Adrenal gland (tissue), 12 donors: ENCODE results near the gene RBM33. TPM values are rescaled to one million over a fixed set of nuclear protein-coding genes. Genes with fewer than 3 reads are reported as not detected.

ENCODE experiments used
- DNase-seq, 7 donors: peaks; one replicate each; pipeline ENCODE4 v3.0.0-alpha.2; 2019 to 2020
- H3K27ac ChIP-seq, 5 donors: fragments of 200-600 bp; sonication (generic) in 4 of 5; 1 replicate in 3 of 5; 2 replicates in 2 of 5; pipeline versions ENCODE4 v1.5.1 to v1.8.0; 2016 to 2020; ENCODE audit warnings: mild to moderate bottlenecking in 1 of 5
- H3K27me3 ChIP-seq: fragments of 200-600 bp; 2 replicates; pipeline ENCODE4 v1.8.0; 2021
- H3K36me3 ChIP-seq, 2 donors: fragments of 200-600 bp; replicated peaks in 1 of 2; 1 replicate in 1 of 2; 2 replicates in 1 of 2; pipeline versions ENCODE4 v1.5.1 to v1.8.0; 2018 to 2022
- H3K4me1 ChIP-seq, 2 donors: fragments of 200-600 bp; replicated peaks in 1 of 2; 1 replicate in 1 of 2; 2 replicates in 1 of 2; pipeline versions ENCODE4 v1.5.1 to v1.8.0; 2018 to 2021
- H3K4me3 ChIP-seq, 4 donors: fragments of 200-600 bp; sonication (generic) in 3 of 4; one replicate each; pipeline ENCODE4 v1.5.1; 2016 to 2018
- H3K9me3 ChIP-seq, 3 donors: fragments of 200-600 bp; sonication (generic) in 1 of 3; replicated peaks in 1 of 3; 1 replicate in 2 of 3; 2 replicates in 1 of 3; pipeline versions ENCODE4 v1.5.1 to v1.8.0; 2016 to 2021
- POLR2A ChIP-seq, 2 donors: fragments of 450-650 bp; IDR thresholded peaks; one replicate each; pipeline ENCODE4 v1.6.1; 2017; ENCODE audit warnings: antibody characterized with exemption in 2 of 2, mild to moderate bottlenecking in 2 of 2, moderate library complexity in 1 of 2
- WGBS, 4 donors: extraction: QIAGEN DNeasy Blood & Tissue Kit in 2 of 4; methylation state at CpG; one replicate each; pipeline versions ENCODE4 v1.1.5 to v1.1.7; 2013 to 2017; 5-methylcytosine and 5-hydroxymethylcytosine counted together
- intact Hi-C, 2 donors: fragments of 100-400 bp; cut with DNase I; formaldehyde crosslinking; loops; one replicate each; pipeline versions ENCODE4 v1.14.1 to v1.15.0; 2022 to 2023
- polyA plus RNA-seq, 3 donors: library from polyadenylated mRNA; stranded (reverse); fragments of 200-250 nt in 2 of 3; fragments of 350-450 nt in 1 of 3; fragmentation: Illumina TruSeq in 1 of 3; extraction: RNeasy Lipid Tissue Mini Kit (QIAGEN cat#74804) in 1 of 3; gene quantifications; one replicate each; pipeline ENCODE4 v1.2.3, GENCODE V29; 2013 to 2014
- total RNA-seq, 9 donors: library from RNA; depleted of rRNA in 4 of 9; stranded (reverse); fragments of >200 nt in 4 of 9; fragments of 120-200 nt in 1 of 9; fragmentation: NEBNext Ultra II Directional in 1 of 9; extraction: Animal tissue kit (Norgen Biotek cat#: 25700) in 1 of 9; gene quantifications; one replicate each; pipeline versions ENCODE4 v1.1.0 to v1.2.4, GENCODE V29; 2013 to 2023
- TF ChIP-seq, protein P1 (sequence below), 6 experiments: fragments of 450-650 bp in 4 of 6; fragments of 200-600 bp in 2 of 6; sonication (generic) in 1 of 6; IDR thresholded peaks; 1 replicate in 5 of 6; 2 replicates in 1 of 6; pipeline versions ENCODE4 v1.5.1 to v1.8.0; 2016 to 2021; ENCODE audit warnings: antibody characterized with exemption in 6 of 6, mild to moderate bottlenecking in 2 of 6, moderate library complexity in 1 of 6
- donor health status: healthy with polysubstance abuse.
- donor health status: Bipolar disorder and iron deficiency.
- donor health status: DM: yes; HTN: yes; CAD: no.
- donor health status: DM: no; HTN: no; CAD: no.
- donor health status: DM: no; HTN: no; CAD: no.
- donor health status: DM: yes; HTN: yes; CAD: no.

RBM33 gene
- total and polyA plus RNA-seq, 12 donors = 10.3 to 57.1 (median 36.9) TPM

DNA sequence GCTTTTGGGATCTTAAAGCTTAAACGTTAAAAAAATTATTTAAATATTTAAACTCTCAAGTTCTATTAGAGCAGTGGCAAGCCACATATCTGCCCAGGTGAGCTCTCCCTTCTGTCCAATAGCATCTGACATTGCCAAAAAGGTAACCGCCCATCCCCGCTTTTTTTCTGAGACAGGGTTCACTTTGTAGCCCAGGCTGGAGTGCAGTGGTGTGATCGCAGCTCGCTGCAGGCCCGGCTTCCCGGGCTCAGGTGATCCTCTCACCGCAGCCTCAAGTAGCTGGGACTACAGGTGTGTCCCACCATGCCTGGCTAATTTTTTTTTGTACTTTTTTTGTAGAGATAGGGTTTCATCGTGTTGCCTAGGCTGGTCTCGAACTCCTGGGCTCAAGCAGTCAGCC, 83.2 kb downstream of the RBM33 start:
- Histone ChIP-seq H3K36me3 (peaks cover 0 to 5% of the 10 kb centered on the region in 2 donors), H3K4me1 (peaks cover 0 to 15% of the 10 kb centered on the region in 2 donors), H3K4me3 (no peak overlapping the region), H3K9me3 (no peaks in the 10 kb centered on the region), H3K27me3 (no peaks in the 10 kb centered on the region), H3K27ac (no peak overlapping the region)
- DNase-seq = no peak
- TF ChIP-seq, protein P1, sequence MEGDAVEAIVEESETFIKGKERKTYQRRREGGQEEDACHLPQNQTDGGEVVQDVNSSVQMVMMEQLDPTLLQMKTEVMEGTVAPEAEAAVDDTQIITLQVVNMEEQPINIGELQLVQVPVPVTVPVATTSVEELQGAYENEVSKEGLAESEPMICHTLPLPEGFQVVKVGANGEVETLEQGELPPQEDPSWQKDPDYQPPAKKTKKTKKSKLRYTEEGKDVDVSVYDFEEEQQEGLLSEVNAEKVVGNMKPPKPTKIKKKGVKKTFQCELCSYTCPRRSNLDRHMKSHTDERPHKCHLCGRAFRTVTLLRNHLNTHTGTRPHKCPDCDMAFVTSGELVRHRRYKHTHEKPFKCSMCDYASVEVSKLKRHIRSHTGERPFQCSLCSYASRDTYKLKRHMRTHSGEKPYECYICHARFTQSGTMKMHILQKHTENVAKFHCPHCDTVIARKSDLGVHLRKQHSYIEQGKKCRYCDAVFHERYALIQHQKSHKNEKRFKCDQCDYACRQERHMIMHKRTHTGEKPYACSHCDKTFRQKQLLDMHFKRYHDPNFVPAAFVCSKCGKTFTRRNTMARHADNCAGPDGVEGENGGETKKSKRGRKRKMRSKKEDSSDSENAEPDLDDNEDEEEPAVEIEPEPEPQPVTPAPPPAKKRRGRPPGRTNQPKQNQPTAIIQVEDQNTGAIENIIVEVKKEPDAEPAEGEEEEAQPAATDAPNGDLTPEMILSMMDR (IDR thresholded peaks at IDR 0.05) = no peak
- TF ChIP-seq POLR2A (IDR thresholded peaks at IDR 0.05) = no peak
- WGBS, 4 donors = 95 to 97% (median 95%) methylated on average over 10 of the region's 10 CpGs
- intact Hi-C loops = no loop called here

GRCh38 chr7:155728116-155728515, 83.7 kb downstream of the RBM33 start:
- TF ChIP-seq, protein P1 (IDR thresholded peaks at IDR 0.05) = no peak
- no peak for TF ChIP-seq POLR2A (IDR thresholded peaks at IDR 0.05)
- Histone ChIP-seq H3K36me3 (peaks cover 0 to 5% of the 10 kb centered on the region in 2 donors), H3K27me3 (no peaks in the 10 kb centered on the region), H3K27ac (no peak overlapping the region), H3K4me1 (peaks cover 2 to 16% of the 10 kb centered on the region in 2 donors), H3K9me3 (no peaks in the 10 kb centered on the region), H3K4me3 (no peak overlapping the region)
- WGBS, 4 donors = 68 to 94% (median 79%) methylated on average over 6 of the region's 6 CpGs
- DNase-seq = no peak
- intact Hi-C loops = no loop called here

GRCh38 chr7:155729847-155730246, 85.4 kb downstream of the RBM33 start:
- Histone ChIP-seq H3K4me3 (no peak overlapping the region), H3K4me1 (peaks cover 4 to 20% of the 10 kb centered on the region in 2 donors), H3K36me3 (no peaks in the 10 kb centered on the region), H3K9me3 (no peaks in the 10 kb centered on the region), H3K27ac (no peak overlapping the region), H3K27me3 (no peaks in the 10 kb centered on the region)
- TF ChIP-seq POLR2A (IDR thresholded peaks at IDR 0.05) = no peak
- TF ChIP-seq, protein P1 (IDR thresholded peaks at IDR 0.05) = no peak
- 54 to 68% (median 63%) methylated on average over 6 of the region's 6 CpGs for WGBS, 4 donors
- DNase-seq = peak in 2 of 7 donors; percentile 25 to 33
- intact Hi-C loops = loop anchor here in 1 of 2 donors (5.0 kb wide), 1 partner anchor 133 kb away; no protein-coding TSS in a partner anchor

DNA sequence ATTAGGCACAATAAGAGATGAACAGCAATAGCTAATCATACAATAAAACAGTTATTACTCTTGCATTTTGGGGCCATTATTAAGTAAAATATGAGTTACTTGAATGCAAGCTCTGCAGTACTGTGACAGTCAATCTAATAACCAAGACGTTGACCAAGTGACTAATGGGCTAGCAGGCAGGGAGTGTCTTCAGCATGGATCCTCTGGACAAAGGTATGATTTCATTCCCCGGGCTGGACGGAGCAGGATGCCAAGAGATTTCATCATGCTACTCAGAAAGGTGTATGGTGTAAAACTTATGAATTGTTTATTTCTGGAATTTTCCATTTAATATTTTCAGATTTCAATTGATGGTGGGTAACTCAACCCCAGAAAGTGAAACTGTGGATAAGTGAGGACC, 86.9 kb downstream of the RBM33 start:
- no peak for DNase-seq
- Histone ChIP-seq H3K4me3 (no peak overlapping the region), H3K27ac (no peak overlapping the region), H3K36me3 (no peaks in the 10 kb centered on the region), H3K9me3 (no peaks in the 10 kb centered on the region), H3K27me3 (no peaks in the 10 kb centered on the region), H3K4me1 (peaks cover 4 to 16% of the 10 kb centered on the region in 2 donors)
- TF ChIP-seq POLR2A (IDR thresholded peaks at IDR 0.05) = no peak
- TF ChIP-seq, protein P1 (IDR thresholded peaks at IDR 0.05) = no peak
- WGBS, 4 donors = 50 to 57% (median 53%) methylated on average over 3 of the region's 3 CpGs
- intact Hi-C loops = loop anchor here in 1 of 2 donors (5.0 kb wide), 1 partner anchor 134 kb away; no protein-coding TSS in a partner anchor
